HG03064 (cell line): Measurements from ENCODE around the gene MS4A10.

ENCODE experiments used
- ATAC-seq: cut with Tn5 transposase; IDR thresholded peaks from one replicate; pipeline ENCODE4 v1.9.1; 2021; ENCODE audit warnings: low read depth; ENCODE audit not compliant: unreplicated experiment

The MS4A10 gene

GRCh38 chr11:60764879-60765278 lies 20.3 kb upstream of the MS4A10 start:
- peak; percentile 36 for ATAC-seq

GRCh38 chr11:60765355-60765754 lies 19.8 kb upstream of the MS4A10 start:
- ATAC-seq = no peak

- no peak for ATAC-seq
Observed at GRCh38 chr11:60766547-60766946, 18.6 kb upstream of the MS4A10 start.

- ATAC-seq = no peak
Observed at GRCh38 chr11:60767388-60767811, 17.7 kb upstream of the MS4A10 start.

- no peak for ATAC-seq
Observed at GRCh38 chr11:60768202-60768601, 16.9 kb upstream of the MS4A10 start.

- ATAC-seq = no peak
Observed at GRCh38 chr11:60769273-60769672, 15.9 kb upstream of the MS4A10 start.

GRCh38 chr11:60769811-60770210 lies 15.3 kb upstream of the MS4A10 start:
- ATAC-seq = no peak

GRCh38 chr11:60771146-60771545 lies 14.0 kb upstream of the MS4A10 start:
- ATAC-seq = no peak

- ATAC-seq = no peak
Observed at GRCh38 chr11:60771879-60772525, 13.1 kb upstream of the MS4A10 start.

GRCh38 chr11:60772666-60773065 lies 12.5 kb upstream of the MS4A10 start:
- no peak for ATAC-seq

GRCh38 chr11:60774726-60775125 lies 10.4 kb upstream of the MS4A10 start:
- no peak for ATAC-seq

- peak; percentile 71 for ATAC-seq
Observed at GRCh38 chr11:60775420-60775961, 9.6 kb upstream of the MS4A10 start.

- ATAC-seq = no peak
Observed at GRCh38 chr11:60776167-60776566, 9.0 kb upstream of the MS4A10 start.

GRCh38 chr11:60777106-60777505 lies 8.0 kb upstream of the MS4A10 start:
- ATAC-seq = no peak

GRCh38 chr11:60777572-60777971 lies 7.6 kb upstream of the MS4A10 start:
- no peak for ATAC-seq

- no peak for ATAC-seq
Observed at GRCh38 chr11:60780065-60780464, 5.1 kb upstream of the MS4A10 start.

GRCh38 chr11:60780774-60781173 lies 4.4 kb upstream of the MS4A10 start:
- no peak for ATAC-seq

GRCh38 chr11:60781286-60781980 lies 3.7 kb upstream of the MS4A10 start:
- ATAC-seq = no peak

GRCh38 chr11:60781981-60782316 lies 3.2 kb upstream of the MS4A10 start:
- ATAC-seq = no peak

- ATAC-seq = no peak
Observed at GRCh38 chr11:60782393-60783140, 2.6 kb upstream of the MS4A10 start.

GRCh38 chr11:60783141-60783484 lies 2.0 kb upstream of the MS4A10 start:
- no peak for ATAC-seq

GRCh38 chr11:60783911-60784310 lies 1.2 kb upstream of the MS4A10 start:
- no peak for ATAC-seq
